Measurements from ENCODE around the gene GPC6.
"Not testable (repeated sequence)": the region's sequence is repeated elsewhere in the genome, so short reads cannot be mapped to it uniquely, and the experiment has no call there.

GPC6 gene

DNA sequence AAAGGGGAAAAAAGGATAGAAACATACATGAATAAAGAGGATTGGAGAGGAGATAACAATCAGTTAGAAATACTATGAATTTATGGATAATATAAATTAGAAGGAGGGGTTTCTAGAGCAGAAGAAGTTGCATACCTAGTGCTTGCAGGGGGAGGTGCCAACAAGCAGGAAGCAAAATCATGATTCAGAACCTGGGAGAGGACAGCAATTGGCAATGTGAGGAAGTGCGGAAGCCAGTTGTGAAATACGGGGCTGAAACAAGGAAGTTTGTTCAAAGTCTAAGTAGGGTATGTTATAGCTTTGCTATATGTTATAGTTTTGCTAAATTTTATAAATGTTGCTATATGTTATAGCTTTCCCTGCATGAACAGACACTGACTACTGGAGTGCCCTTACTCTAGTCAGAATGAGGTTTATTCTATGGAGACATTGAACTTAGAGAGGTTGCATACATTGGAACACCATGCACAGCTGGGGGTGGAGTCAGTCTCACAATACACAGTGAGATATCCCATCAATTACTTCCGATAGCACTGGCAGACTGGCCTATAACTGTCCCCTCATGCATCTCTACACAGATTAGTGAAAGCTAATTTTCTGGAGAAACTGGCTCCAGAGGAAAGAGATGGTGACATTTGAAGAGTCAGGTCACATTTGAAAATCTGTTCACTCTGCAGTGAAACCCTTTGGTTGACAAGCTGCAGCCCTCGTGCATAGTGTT is 92.1 kb downstream of the GPC6 start:
- no peak for DNase-seq (ENCODE audit: low read depth)

DNA sequence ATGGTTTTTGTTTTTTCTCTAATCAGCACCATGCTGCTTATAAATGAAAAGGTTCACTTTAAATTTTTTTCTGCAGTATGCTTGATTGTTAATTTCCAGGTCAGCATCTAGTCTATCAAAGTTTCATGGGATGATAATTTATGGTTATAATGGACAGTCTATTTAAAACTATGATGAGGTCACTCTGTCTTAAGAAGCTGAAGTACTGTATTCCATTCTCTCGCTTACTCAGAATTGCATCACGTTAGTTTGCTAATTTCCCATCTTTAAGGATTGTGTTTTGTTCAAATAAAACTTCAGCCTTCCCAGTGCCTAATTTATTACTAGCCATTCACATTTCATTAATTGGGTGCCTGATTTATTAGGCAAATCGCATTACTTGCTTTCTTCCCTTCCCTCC is 94.3 kb downstream of the GPC6 start:
- DNase-seq (ENCODE audit: low read depth): no peak

DNA sequence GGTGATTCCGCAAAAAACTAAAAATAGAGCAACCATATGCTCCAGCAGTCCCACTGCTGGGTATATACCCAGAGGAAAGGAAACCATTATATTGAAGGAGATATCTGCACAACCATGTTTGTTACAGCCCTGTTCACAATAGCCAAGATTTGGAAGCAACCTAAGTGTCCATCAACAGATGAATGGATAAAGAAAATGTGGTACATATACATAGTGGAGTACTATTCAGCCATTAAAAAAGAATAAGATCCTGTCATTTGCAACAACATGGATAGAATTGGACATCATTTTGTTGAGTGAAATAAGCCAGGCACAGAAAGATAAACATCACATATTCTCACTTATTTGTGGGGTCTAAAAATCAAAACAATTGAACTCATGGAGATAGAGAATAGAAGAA is 97.3 kb downstream of the GPC6 start:
- DNase-seq (ENCODE audit: low read depth): not testable (repeated sequence)

DNA sequence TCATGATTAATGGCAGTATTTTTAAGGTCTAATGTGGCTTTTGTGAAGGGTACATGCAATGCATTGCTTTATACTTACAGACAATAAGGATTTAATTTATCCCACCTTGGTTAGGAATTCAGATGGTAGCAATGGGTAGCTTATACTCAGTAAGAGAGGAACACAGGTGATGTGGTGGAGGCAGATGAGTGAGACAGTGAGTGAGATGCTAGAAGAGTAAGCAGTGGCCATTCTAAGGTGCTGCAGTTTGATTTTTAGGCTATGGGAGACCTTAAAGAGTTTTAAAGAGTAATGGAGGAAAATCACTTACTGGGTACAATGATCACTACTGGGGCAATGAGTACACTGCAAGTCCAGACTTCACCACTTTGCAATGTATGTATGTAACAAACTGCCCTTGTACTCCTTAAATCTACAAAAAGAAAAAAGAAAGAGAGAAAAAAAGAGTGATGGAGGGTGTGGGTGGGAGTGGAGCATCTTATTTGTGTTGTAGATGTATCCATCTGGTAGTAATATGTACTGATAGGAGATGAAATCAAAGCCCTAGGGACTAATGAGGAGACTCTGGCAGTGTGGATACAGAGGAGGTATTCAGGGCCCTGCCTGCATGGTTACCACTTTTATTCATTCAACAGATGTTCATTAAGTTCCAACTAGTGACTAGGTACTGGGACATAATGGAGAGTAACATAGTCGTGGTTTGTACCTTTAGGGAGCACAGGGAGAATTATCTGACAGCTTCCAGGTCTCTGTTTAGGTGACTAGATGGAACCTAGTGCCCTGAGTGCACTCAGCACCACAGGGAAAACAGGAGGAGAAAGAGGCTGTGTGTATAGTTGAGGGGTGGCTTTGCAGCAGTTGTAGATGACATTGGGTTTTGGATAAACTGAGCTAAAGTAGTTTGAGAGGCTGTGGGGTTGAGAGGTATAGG is 99.0 kb downstream of the GPC6 start:
- no peak for DNase-seq (ENCODE audit: low read depth)

DNA sequence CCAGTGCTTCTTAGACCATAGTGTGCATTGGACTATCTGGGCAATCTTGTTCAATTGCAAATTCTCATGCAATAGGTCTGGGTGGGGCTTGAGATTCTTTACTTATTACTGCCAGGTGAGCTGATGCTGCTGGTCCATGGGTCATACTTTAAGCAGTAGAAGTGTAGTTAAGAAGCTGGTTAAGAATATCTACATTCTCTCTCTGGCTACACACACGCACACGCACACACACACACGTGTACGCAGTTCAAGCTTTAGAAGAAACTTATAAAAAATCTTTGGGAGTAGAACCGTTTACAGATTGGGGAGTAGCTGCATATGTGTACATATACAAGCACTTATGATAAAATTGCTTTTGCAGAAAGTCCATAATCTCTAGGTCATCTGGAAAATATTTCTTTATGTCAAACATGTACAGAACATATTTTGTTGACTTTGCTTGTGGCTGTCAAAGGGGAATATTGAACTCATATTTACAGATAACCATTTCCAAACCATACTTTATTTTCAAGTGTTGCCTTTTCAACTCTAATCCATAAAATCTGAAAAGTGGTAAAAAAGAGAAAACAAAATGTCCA is 99.7 kb downstream of the GPC6 start:
- DNase-seq (ENCODE audit: low read depth): no peak

DNA sequence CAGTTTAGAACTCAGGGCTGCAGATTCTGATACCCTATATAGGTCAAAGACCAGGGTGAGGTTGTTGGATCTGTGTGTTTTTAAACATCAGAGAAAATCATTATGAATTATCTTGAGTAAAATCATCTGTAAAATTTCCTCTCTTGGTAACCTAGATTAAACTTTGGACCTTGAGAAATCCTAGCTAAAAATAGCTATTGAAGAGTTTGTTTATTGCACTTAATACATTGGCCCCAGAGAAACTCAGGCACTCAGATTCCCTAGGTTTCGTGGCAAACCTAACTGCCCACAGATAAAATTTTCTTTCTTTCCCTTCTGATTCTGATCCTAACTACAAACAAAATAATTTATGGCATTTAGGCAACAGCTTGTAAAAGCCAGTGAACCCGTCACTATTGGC is 102.3 kb downstream of the GPC6 start:
- no peak for DNase-seq (ENCODE audit: low read depth)

DNA sequence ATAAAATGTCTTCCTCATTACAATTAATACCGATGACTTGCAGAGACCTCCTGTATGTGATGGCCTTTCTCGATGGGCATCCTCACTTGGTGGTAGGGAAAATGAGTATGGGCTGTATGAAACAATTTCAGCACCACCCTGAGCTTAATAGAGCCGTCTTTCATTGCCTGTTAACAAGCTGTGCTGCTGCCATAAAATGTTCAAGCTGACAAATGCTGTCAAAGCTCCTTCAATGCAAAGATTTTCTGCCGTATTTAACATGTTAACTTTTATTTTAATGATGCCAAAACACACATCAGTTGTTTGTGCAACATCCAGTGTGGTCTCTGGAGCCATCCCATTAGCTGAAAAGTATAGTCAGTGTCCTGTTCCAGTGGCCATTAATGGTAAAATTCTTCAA is 110.1 kb downstream of the GPC6 start:
- no peak for DNase-seq (ENCODE audit: low read depth)

DNA sequence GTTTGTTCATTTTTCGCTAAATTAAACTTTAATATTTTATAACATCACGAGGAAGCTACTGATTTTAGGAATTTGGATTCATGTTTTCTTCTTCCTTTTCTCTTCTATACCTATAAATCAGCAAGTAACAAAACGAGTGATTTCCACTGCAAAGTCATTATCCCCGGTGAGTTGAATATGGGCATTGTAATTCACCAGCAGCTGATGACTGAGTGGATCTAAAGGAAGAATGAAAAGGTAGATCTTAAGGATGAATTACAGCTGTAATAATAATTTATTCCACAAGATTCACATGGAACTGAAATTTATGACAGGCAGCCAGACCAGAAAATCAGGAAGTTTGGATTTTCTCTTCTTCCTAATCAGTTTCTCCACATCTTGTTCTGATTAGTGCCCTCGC is 111.4 kb downstream of the GPC6 start:
- DNase-seq (ENCODE audit: low read depth): no peak

DNA sequence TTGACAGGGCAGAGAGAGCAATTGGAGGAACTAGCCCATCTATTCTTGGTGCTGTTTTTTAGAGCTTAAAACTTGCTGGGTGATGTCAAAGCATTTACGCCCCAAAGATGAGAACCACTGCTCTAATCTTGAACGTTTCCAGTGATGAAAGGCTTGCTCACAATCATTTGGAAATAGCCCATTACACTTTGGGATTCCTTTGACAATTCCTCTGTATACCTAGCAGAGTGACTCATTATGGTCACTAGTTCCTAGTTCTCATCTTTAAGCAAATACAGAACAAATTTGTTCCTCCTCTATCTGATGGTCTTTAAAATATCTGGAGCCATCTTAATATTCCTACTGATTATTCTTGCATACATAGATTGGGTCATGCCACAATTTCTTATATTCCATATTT is 112.3 kb downstream of the GPC6 start:
- no peak for DNase-seq (ENCODE audit: low read depth)

DNA sequence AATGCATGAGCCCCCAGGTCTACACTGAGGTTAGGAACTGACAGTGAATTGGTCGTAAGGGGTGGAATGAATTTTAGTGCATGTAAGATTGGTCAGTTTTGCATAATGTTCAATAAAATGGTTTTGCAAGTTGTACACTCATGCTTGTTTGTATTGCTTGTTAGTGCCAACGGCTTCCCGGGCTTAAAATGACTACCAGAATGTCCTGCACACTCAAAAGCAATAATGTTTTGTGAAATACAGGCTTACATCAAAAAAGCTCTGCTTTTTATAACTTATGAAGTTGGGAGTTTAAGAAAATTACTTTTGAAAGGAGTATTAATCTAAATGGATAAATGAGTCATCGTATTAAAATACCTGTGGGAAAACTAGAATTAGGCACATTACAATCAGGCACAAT is 112.9 kb downstream of the GPC6 start:
- DNase-seq (ENCODE audit: low read depth): no peak

DNA sequence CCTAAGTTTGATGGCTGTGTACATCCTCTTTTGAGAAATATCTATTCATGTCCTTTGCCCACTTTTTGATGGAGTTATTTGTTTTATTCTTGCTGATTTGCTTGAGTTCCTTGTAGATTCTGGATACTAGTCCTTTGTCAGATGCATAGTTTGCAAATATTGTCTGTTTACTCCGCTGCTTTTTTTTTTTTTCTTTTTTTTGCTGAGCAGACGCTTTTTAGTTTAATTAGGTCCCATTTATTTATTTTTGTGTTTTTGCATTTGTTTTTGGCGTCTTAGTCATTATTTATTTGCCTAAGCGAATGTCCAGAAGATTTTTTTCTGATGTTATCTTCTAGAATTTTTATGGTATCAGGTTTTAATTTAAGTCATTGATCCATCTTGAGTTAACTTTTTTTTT is 114.9 kb downstream of the GPC6 start:
- no peak for DNase-seq (ENCODE audit: low read depth)

DNA sequence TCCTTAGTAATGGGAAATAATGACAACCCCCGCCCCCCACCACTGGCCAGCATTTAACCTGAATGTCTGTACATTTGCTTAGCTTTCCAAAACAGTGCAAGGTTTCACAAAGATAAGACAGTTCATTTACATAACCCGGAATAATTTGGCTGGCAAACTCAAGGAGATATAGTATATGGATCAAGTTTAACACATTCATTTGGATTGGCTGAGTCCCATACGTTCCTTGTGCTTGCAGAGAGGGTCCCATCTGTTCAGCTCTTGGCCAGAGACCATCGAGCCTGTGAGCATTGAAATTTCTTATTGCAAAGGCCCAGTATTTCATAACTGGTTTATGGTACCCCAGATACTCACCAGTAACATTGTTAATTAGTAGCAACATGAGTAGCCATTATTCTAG is 116.5 kb downstream of the GPC6 start:
- DNase-seq (ENCODE audit: low read depth): no peak

DNA sequence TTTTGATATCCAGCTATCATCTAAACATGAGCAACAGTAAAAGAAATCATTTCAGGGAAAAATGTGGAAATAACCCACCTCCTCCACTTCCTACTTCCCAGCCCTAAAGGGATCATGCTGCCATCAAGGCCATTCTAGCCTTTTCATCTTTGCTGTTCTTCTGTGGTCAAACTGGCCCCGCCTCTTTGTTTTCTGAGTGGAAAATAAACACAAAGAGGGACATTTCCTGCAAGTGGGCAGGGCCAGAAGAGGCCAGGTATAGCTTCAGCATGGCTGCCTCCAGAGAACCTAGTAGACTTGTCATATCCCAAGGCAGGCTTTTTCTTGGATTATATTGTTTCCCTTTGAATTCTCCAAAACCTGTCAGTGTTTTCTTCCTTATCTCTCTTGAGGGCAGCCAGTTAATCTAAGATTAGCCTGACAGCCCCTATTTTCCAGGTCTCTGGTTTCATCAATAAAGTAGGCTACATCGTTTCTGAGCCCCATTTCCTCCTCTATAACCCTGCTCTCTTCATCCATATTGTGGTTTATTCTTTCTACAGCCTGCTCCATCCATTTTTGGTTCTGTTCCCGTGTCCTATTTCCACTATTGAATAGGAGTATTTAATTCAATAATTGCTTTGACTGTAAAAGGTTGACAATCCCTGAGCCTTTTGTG is 117.6 kb downstream of the GPC6 start:
- no peak for DNase-seq (ENCODE audit: low read depth)

DNA sequence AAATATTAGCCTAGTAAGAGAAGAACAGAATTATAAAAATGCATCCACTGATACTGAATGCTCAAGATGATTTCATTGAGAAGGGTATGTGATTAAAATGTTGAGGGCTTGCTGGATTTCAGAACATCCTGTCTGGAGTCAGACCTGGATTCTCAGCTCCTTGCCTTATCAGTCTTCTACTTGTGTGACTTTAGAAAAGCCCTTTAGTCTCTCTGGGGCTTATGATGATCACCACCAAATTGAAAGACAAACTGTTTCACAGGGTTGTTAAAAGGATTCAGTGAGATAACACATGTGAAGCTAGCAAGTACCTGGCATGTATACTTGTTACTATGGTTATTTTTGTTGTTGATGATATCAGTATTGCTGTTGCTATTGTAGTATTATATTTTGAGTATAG is 118.4 kb downstream of the GPC6 start:
- DNase-seq (ENCODE audit: low read depth): no peak

DNA sequence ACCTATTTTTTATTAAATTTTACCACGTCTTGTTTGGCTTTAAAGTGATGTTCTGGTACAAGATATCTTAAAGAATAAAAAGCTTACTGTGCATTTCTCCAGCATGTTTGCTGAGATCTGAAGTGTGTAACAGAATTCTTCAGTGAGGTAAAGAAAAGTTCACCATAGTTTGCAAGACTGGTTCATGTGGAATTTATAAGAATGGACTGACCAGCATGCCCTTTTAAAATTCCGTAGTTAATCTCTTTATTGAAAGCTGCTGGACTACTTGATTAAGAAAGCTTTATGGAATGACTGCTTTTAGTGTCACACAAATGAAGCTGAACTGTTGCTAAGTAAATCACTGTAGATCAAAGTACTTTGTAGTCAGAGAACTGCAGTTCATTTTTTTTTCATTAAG is 119.2 kb downstream of the GPC6 start:
- DNase-seq (ENCODE audit: low read depth): no peak

DNA sequence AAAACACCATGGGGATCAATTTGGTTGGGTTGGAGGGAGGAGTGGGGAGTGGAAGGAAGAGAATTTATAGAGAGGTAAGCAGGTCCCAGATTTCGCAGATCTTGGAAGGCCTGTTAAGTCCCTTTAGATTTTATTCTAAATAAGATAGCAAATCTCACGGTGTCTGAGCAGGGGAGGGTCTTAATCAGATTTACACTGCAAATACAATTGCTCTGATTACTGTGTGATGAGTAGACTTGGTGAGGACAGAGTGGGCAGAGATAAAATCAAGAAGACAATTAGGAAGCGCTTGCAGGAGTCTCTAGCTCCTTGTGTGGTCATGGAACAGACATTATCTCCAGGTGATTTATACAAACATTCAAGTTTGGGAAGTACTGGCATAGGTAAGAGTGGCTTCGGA is 126.0 kb downstream of the GPC6 start:
- no peak for DNase-seq (ENCODE audit: low read depth)

DNA sequence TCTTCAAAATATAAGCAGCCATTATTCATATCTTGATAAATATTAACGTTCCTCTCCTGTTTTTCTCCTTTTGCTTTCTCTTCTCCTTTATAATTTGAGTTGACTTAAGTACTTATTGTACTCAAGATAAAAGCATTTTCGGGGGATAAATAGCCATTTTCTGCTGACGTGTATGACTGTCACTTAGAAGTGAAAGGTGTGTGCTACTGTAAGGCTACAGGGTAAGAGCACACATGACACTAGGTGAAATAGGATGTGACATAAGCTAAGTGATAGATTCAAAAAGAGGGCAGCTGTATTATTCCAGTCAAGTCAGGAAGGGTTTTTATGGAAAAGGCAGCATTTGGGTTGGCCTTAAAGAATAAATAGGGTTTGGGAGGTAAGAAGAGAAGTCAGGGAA is 128.5 kb downstream of the GPC6 start:
- DNase-seq (ENCODE audit: low read depth): no peak

DNA sequence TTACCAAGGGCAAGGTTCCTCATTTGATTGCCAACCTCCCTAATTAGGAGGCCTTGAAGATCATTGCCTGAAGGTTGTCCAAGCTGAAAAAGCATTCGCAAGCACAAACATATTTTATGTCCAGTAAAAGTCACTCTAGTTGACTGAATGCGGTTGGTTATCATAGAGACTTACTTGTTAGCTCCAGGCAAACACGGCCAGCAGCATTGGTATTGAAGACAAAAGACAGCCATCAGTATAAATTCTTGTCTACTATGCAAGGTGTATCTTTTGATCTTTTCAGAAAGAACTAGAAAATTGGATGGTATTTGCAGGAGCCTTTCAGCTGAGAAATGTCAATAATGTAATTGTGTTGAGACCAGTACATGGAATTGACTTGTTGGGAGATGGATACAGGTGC is 129.9 kb downstream of the GPC6 start:
- no peak for DNase-seq (ENCODE audit: low read depth)

DNA sequence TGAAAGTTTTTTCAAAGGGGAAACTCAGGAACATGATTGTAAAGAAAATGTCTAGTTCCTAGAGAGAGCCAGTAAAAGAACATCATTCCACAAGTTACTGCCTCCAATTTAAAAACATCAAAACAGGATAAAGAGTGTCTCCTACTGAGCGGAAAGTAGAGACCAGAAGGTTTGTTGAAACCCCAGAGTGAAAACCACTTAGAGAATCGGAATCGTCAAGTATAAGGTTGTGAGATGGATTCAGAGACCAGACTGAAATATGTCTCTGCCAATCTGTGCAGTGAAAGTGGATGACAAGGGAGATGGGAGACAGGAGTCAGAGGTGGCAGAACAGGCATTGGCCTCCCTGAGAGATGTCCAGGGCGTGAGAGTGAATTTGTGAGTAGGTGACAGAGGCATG is 133.4 kb downstream of the GPC6 start:
- no peak for DNase-seq (ENCODE audit: low read depth)

DNA sequence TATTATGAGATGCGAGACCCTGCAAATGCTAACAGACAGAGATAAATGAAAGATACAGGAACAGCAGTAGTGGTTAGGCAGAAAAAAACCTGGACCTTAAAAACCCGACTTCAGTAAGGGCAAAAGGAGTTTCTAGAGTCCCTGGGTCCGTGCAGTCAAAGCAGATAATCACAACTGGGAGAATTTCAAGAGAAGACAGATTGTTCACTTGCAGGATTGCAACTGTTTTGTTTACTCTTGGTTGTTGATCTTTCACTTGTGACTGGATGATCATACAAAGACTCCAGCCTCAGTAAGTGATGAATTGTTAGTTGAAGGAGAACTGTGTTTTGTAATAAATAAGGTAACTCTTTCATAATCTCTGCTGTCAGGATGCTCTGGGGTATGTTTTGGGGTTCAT is 135.1 kb downstream of the GPC6 start:
- no peak for DNase-seq (ENCODE audit: low read depth)

DNA sequence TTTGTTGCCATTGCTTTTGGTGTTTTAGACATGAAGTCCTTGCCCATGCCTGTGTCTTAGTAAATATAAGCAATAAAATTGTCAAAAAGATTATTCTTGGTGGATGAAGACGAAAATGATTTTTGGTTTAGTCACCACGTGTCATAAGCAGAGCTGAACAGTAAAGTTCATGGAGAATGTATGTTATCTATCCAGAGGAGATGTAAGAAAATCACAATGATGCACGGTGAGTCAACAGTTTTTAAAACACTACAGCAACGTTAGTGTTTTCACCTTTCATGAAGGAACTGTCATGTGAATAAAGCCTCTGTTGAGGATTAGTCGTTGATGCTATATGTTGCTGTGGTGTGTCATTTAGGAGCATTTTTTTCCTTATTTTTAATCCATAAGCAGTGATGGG is 137.6 kb downstream of the GPC6 start:
- DNase-seq (ENCODE audit: low read depth): no peak

DNA sequence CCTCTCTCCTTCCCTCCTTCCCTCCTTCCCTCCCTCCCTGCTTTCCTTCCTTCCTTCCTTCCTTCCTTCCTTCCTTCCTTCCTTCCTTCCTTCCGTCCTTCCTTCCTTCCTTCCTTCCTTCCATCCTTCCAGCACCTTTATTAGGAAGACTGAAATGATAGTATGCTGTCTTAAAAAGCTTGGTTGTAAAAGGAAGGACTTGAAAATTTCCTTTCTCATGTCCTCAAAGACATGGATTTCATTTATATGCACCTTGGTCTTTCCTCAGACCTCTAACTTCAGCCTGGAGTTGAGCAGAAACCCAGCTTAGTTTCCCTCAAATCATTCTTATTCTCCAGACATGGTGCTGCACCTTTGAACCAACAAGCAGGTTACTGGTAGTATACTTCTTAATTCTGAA is 141.7 kb downstream of the GPC6 start:
- no peak for DNase-seq (ENCODE audit: low read depth)

DNA sequence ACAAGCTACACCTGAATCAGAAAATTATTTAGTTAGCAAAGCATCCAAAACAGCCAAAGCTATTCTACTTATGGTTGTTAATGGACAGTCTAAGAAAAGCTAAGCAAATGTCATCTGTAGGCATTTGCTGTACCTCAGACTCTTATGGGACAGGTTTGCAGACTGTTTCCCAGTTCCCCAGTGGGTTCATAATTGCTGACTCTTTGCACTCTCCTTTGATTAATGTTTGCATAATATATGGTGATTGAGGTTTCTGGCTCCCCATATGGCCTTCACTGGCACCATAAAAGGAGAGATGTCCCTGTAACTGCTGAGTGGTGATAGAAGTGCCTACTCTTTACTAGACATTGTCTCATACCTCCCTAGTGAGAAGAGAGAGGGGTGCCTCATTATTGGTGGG is 142.1 kb downstream of the GPC6 start:
- DNase-seq (ENCODE audit: low read depth): no peak

Measured in stimulated activated CD4-positive, alpha-beta T cell treated with anti-CD3 and anti-CD28 coated beads, Interleukin-2, amount 100 ng/mL, for 4 hours (primary cell).